GM23338 (cell line): Measurements from ENCODE around the gene RRAS. TPM values are rescaled to one million over a fixed set of nuclear protein-coding genes. Genes with fewer than 3 reads are reported as not detected.

ENCODE experiments used
- ATAC-seq: fragments of 200-7000 bp; cut with Tn5 transposase; 3 replicates; pipeline ENCODE4 v1.9.1; 2020
- DNase-seq: peaks from one replicate; pipeline ENCODE4 v3.0.0-alpha.2; 2015; ENCODE audit warnings: low spot score
- H2AFZ ChIP-seq: fragments of 200-600 bp; sonication (generic); 2 replicates; pipeline ENCODE4 v1.8.0; 2016; ENCODE audit warnings: antibody characterized with exemption, mild to moderate bottlenecking, moderate library complexity
- H3F3A ChIP-seq: fragments of 200-600 bp; sonication (generic); replicated peaks from 2 replicates; pipeline ENCODE4 v1.8.0; 2017; ENCODE audit warnings: antibody characterized with exemption, mixed run types, low read depth
- H3K27ac ChIP-seq: fragments of 200-600 bp; sonication (generic); 2 replicates; pipeline ENCODE4 v1.6.1; 2016; ENCODE audit warnings: low read depth
- H3K27me3 ChIP-seq: fragments of 200-600 bp; sonication (generic); 2 replicates; pipeline ENCODE4 v1.8.0; 2016; ENCODE audit warnings: mild to moderate bottlenecking, mixed run types, moderate library complexity; ENCODE audit not compliant: insufficient read depth
- H3K36me3 ChIP-seq: fragments of 200-600 bp; sonication (generic); 2 replicates; pipeline ENCODE4 v1.8.0; 2016; ENCODE audit warnings: mild to moderate bottlenecking; ENCODE audit not compliant: insufficient read depth
- H3K4me1 ChIP-seq: fragments of 200-600 bp; sonication (generic); 2 replicates; pipeline ENCODE4 v1.8.0; 2016; ENCODE audit warnings: mild to moderate bottlenecking, moderate library complexity; ENCODE audit not compliant: insufficient read depth
- H3K4me2 ChIP-seq: fragments of 200-600 bp; sonication (generic); 2 replicates; pipeline ENCODE4 v1.7.1; 2017; ENCODE audit warnings: mixed run types
- H3K4me3 ChIP-seq: fragments of 200-600 bp; sonication (generic); 2 replicates; pipeline ENCODE4 v1.6.1; 2016; ENCODE audit warnings: mixed run types
- H3K79me2 ChIP-seq: fragments of 200-600 bp; sonication (generic); replicated peaks from 2 replicates; pipeline ENCODE4 v1.8.0; 2017; ENCODE audit warnings: mild to moderate bottlenecking; ENCODE audit not compliant: insufficient read depth
- H3K9me2 ChIP-seq: fragments of 200-600 bp; sonication (generic); 2 replicates; pipeline ENCODE4 v1.8.0; 2017; ENCODE audit not compliant: insufficient read depth
- H4K20me1 ChIP-seq: fragments of 200-600 bp; sonication (generic); replicated peaks from 2 replicates; pipeline ENCODE4 v1.8.0; 2017; ENCODE audit warnings: mild to moderate bottlenecking; ENCODE audit not compliant: insufficient read depth
- H3K27ac Mint-ChIP-seq: 2 replicates; pipeline ENCODE4 v1.8.0; 2020; ENCODE audit warnings: inconsistent platforms, mild to moderate bottlenecking, moderate library complexity, mixed read lengths
- H3K27me3 Mint-ChIP-seq: 3 replicates; pipeline ENCODE4 v1.8.0; 2022; ENCODE audit warnings: low read depth, mild to moderate bottlenecking, moderate library complexity, mixed read lengths, inconsistent platforms; ENCODE audit not compliant: insufficient read depth, poor library complexity
- H3K36me3 Mint-ChIP-seq: 3 replicates; pipeline ENCODE4 v1.8.0; 2021; ENCODE audit warnings: low read depth, mild to moderate bottlenecking, inconsistent platforms, moderate library complexity, mixed read lengths
- H3K4me1 Mint-ChIP-seq: 3 replicates; pipeline ENCODE4 v1.8.0; 2020; ENCODE audit warnings: mild to moderate bottlenecking, inconsistent platforms, mixed read lengths
- H3K4me3 Mint-ChIP-seq: 3 replicates; pipeline ENCODE4 v1.8.0; 2021; ENCODE audit warnings: moderate library complexity, mild to moderate bottlenecking, inconsistent platforms, mixed read lengths
- H3K9me3 Mint-ChIP-seq: 3 replicates; pipeline ENCODE4 v1.8.0; 2020; ENCODE audit warnings: moderate library complexity, mild to moderate bottlenecking, inconsistent platforms, mixed read lengths
- CREB1 ChIP-seq: fragments of 250-450 bp; sonication (Bioruptor Pico); IDR thresholded peaks from 2 replicates; pipeline ENCODE4 v1.5.0; 2020; ENCODE audit warnings: low read depth, mild to moderate bottlenecking, moderate library complexity
- EZH2 ChIP-seq: fragments of 200-600 bp; sonication (generic); IDR thresholded peaks from one replicate; pipeline ENCODE4 v1.8.0; 2017; ENCODE audit warnings: antibody characterized with exemption, mild to moderate bottlenecking, low read depth; ENCODE audit not compliant: unreplicated experiment
- EZH2phosphoT487 ChIP-seq: fragments of 200-600 bp; sonication (generic); IDR thresholded peaks from one replicate; pipeline ENCODE4 v1.8.1; 2018; ENCODE audit warnings: antibody characterized with exemption; ENCODE audit not compliant: unreplicated experiment
- JUNB ChIP-seq: IDR thresholded peaks from one replicate; pipeline ENCODE4 v1.6.1; 2016; ENCODE audit warnings: antibody characterized with exemption; ENCODE audit not compliant: unreplicated experiment
- NANOG ChIP-seq: IDR thresholded peaks from 2 replicates; pipeline ENCODE4 v1.6.1; 2016; ENCODE audit warnings: antibody characterized with exemption, borderline replicate concordance
- STAT1 ChIP-seq: IDR thresholded peaks from one replicate; pipeline ENCODE4 v1.6.1; 2016; ENCODE audit warnings: antibody characterized with exemption; ENCODE audit not compliant: unreplicated experiment
- ZNF114 ChIP-seq: fragments of 250-450 bp; sonication (Bioruptor Pico); IDR thresholded peaks from 2 replicates; pipeline ENCODE4 v1.5.0; 2020; ENCODE audit warnings: mild to moderate bottlenecking, moderate library complexity
- ZNF331 ChIP-seq: fragments of 250-450 bp; sonication (Bioruptor Pico); IDR thresholded peaks from 2 replicates; pipeline ENCODE4 v1.5.0; 2020; ENCODE audit warnings: low read depth, mild to moderate bottlenecking, moderate library complexity
- polyA plus RNA-seq: library from polyadenylated mRNA; unstranded; fragments of >200 nt; fragmentation: Nextera tagmentation; extraction: Ambion mirVana; gene quantifications from 2 replicates; pipeline ENCODE4 v1.2.1, GENCODE V29; 2016
- total RNA-seq: library from RNA; depleted of rRNA; stranded (reverse); fragments of >200 nt; shearing (Covaris generic); gene quantifications from 2 replicates; pipeline ENCODE4 v1.2.3, GENCODE V29; 2014
- TF ChIP-seq, protein P1 (sequence below): IDR thresholded peaks from 2 replicates; pipeline ENCODE4 v1.6.1; 2016; ENCODE audit warnings: antibody characterized with exemption
- TF ChIP-seq, protein P2 (sequence below): fragments of 250-450 bp; sonication (Bioruptor Pico); IDR thresholded peaks from 2 replicates; pipeline ENCODE4 v1.5.0; 2020; ENCODE audit warnings: mild to moderate bottlenecking, moderate library complexity

RRAS gene
- total and polyA plus RNA-seq, 2 experiments from 2014 or later, result 9.3 to 30.0 TPM

DNA sequence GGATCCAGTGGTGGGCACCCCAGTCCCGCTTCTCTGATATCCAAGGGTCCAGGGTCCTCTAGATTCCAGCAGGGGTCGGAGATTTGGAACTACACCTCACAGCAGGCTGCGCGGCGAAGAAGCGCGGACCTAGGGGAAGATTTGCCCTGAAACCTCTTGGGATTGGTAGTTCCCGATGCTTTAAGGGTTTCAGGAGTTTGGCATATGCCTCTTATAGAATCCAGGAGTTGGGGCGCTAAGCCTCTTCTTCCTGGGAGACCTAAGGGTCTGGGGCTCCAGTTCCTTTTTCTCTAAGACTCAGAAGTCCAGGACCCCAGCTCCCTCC lies 26.1 kb upstream of the RRAS start:
- Mint-ChIP-seq H3K36me3 (peaks cover 48% of the 10 kb centered on the region), H3K27ac (peak overlapping the region; percentile 95), H3K4me3 (peak overlapping the region; percentile 98), H3K9me3 (no peaks in the 10 kb centered on the region; the same call in 2 of the 3 replicates), H3K4me1 (peaks cover 17% of the 10 kb centered on the region), H3K27me3 (peaks cover 19% of the 10 kb centered on the region)
- DNase-seq (peak; percentile 88), ATAC-seq (peak; percentile 34)
- peaks cover 27% of the 10 kb centered on the region for H4K20me1 ChIP-seq
- peak overlapping the region; percentile 91 for H3K4me2 ChIP-seq
- TF ChIP-seq ZNF331 (no peak), CREB1 (CRISPR knock-in tag) (no peak), JUNB (no peak), NANOG (no peak), ZNF114 (CRISPR knock-in tag) (no peak), STAT1 (no peak)
- TF ChIP-seq, protein P1, sequence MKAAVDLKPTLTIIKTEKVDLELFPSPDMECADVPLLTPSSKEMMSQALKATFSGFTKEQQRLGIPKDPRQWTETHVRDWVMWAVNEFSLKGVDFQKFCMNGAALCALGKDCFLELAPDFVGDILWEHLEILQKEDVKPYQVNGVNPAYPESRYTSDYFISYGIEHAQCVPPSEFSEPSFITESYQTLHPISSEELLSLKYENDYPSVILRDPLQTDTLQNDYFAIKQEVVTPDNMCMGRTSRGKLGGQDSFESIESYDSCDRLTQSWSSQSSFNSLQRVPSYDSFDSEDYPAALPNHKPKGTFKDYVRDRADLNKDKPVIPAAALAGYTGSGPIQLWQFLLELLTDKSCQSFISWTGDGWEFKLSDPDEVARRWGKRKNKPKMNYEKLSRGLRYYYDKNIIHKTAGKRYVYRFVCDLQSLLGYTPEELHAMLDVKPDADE, result peak; percentile 48; the same call in 1 of the 2 replicates
- no peak overlapping the region for H3K27ac ChIP-seq
- peaks cover 9% of the 10 kb centered on the region for H3K4me1 ChIP-seq
- H2AFZ ChIP-seq, result no peak overlapping the region
- H3K9me2 ChIP-seq, result no peaks in the 10 kb centered on the region
- H3K4me3 ChIP-seq, result peak overlapping the region; percentile 70
- peaks cover 26% of the 10 kb centered on the region for H3K36me3 ChIP-seq
- peaks cover 36% of the 10 kb centered on the region for H3K79me2 ChIP-seq
- peaks cover 35% of the 10 kb centered on the region for H3F3A ChIP-seq
- H3K27me3 ChIP-seq, result no peaks in the 10 kb centered on the region

DNA sequence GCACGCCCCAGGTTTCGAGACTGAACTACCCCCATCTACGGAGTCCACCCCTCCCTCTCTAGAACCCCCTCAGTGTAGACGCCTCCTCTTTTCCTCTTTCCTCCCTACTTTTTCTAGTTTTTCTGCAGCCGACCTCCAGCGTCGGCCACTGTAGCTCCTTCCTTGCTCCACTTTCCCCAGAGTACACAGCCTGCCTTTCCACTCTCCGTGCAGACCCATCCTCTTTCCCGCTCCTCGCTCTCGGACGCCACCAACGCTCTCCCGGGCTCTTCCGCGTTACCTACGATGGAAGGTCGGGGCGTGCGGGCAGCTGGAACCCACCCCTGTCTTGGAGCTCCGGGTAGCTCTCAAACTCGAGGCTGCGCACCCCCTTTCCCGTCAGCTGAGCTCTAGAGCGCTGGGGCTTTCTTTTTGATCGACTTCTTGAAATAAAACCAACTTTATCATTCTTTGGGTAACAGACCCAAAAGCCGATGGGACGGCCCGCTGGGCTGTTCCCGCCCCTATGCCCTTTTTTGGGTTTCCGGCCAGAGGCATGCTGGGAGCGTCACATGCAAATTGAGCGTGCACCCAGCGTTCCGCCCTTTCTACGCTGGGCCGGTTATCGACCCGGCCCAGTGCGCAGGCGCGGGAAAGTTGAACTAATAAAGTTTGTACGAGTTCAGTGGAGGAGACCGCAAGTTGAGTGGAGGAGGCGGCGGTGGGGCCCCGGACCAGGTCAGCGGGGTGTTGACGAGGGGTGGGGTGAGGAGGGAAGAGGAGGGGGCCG lies 25.6 kb upstream of the RRAS start, which contains the start of the genes BCL2L12 and IRF3:
TSS of gene BCL2L12 (plus strand) at position 583 of the 769 bp plus-strand sequence. CDS start 760 bp downstream, outside the sequence.
TSS of gene IRF3 (minus strand) at position 507 of the 769 bp plus-strand sequence. CDS start 1,019 bp downstream, outside the sequence.
- Histone ChIP-seq H3K9me2 (no peaks in the 10 kb centered on the region), H3K36me3 (peaks cover 24% of the 10 kb centered on the region), H3K79me2 (peaks cover 36% of the 10 kb centered on the region), H3K4me2 (peak within 1 kb of the TSS; percentile 99), H2AFZ (peak within 1 kb of the TSS; percentile 53; the same call in 1 of the 2 replicates), H3K4me1 (peaks cover 9% of the 10 kb centered on the region), H4K20me1 (peaks cover 28% of the 10 kb centered on the region), H3K27ac (peak within 1 kb of the TSS; percentile 96), H3K4me3 (peak within 1 kb of the TSS; percentile 70), H3F3A (peaks cover 33% of the 10 kb centered on the region), H3K27me3 (no peaks in the 10 kb centered on the region)
- peak; percentile 69 for ATAC-seq
- peaks cover 20% of the 10 kb centered on the region for H3K27me3 Mint-ChIP-seq
- peak; percentile 98 for DNase-seq
- H3K9me3 Mint-ChIP-seq, result peaks cover 2% of the 10 kb centered on the region
- peaks cover 51% of the 10 kb centered on the region for H3K36me3 Mint-ChIP-seq
- H3K4me3 Mint-ChIP-seq, result peak within 1 kb of the TSS; percentile 98
- peaks cover 17% of the 10 kb centered on the region for H3K4me1 Mint-ChIP-seq
- peak within 1 kb of the TSS; percentile 95 for H3K27ac Mint-ChIP-seq
- TF ChIP-seq ZNF331 (no peak), ZNF114 (CRISPR knock-in tag) (no peak), EZH2 (no peak), EZH2phosphoT487 (no peak), NANOG (no peak), CREB1 (CRISPR knock-in tag) (0 out of 2 replicates have a peak, but pooled peaks have one; percentile 36)
- TF ChIP-seq, protein P2, sequence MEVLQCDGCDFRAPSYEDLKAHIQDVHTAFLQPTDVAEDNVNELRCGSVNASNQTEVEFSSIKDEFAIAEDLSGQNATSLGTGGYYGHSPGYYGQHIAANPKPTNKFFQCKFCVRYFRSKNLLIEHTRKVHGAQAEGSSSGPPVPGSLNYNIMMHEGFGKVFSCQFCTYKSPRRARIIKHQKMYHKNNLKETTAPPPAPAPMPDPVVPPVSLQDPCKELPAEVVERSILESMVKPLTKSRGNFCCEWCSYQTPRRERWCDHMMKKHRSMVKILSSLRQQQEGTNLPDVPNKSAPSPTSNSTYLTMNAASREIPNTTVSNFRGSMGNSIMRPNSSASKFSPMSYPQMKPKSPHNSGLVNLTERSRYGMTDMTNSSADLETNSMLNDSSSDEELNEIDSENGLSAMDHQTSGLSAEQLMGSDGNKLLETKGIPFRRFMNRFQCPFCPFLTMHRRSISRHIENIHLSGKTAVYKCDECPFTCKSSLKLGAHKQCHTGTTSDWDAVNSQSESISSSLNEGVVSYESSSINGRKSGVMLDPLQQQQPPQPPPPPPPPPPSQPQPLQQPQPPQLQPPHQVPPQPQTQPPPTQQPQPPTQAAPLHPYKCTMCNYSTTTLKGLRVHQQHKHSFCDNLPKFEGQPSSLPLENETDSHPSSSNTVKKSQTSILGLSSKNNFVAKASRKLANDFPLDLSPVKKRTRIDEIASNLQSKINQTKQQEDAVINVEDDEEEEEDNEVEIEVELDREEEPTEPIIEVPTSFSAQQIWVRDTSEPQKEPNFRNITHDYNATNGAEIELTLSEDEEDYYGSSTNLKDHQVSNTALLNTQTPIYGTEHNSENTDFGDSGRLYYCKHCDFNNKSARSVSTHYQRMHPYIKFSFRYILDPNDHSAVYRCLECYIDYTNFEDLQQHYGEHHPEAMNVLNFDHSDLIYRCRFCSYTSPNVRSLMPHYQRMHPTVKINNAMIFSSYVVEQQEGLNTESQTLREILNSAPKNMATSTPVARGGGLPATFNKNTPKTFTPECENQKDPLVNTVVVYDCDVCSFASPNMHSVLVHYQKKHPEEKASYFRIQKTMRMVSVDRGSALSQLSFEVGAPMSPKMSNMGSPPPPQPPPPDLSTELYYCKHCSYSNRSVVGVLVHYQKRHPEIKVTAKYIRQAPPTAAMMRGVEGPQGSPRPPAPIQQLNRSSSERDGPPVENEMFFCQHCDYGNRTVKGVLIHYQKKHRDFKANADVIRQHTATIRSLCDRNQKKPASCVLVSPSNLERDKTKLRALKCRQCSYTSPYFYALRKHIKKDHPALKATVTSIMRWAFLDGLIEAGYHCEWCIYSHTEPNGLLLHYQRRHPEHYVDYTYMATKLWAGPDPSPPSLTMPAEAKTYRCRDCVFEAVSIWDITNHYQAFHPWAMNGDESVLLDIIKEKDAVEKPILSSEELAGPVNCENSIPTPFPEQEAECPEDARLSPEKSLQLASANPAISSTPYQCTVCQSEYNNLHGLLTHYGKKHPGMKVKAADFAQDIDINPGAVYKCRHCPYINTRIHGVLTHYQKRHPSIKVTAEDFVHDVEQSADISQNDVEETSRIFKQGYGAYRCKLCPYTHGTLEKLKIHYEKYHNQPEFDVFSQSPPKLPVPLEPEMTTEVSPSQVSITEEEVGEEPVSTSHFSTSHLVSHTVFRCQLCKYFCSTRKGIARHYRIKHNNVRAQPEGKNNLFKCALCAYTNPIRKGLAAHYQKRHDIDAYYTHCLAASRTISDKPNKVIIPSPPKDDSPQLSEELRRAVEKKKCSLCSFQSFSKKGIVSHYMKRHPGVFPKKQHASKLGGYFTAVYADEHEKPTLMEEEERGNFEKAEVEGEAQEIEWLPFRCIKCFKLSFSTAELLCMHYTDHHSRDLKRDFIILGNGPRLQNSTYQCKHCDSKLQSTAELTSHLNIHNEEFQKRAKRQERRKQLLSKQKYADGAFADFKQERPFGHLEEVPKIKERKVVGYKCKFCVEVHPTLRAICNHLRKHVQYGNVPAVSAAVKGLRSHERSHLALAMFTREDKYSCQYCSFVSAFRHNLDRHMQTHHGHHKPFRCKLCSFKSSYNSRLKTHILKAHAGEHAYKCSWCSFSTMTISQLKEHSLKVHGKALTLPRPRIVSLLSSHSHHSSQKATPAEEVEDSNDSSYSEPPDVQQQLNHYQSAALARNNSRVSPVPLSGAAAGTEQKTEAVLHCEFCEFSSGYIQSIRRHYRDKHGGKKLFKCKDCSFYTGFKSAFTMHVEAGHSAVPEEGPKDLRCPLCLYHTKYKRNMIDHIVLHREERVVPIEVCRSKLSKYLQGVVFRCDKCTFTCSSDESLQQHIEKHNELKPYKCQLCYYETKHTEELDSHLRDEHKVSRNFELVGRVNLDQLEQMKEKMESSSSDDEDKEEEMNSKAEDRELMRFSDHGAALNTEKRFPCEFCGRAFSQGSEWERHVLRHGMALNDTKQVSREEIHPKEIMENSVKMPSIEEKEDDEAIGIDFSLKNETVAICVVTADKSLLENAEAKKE (CRISPR knock-in tag), result no peak
